GM12801 (cell line): ENCODE measurements around the gene MB21D2.

Experiments used
- CTCF ChIP-seq: IDR thresholded peaks from one replicate; pipeline ENCODE4 v1.5.1; 2011; ENCODE audit warnings: control low read depth; ENCODE audit not compliant: insufficient read length; ENCODE audit errors: extremely low read depth

Gene MB21D2

GRCh38 chr3:192855434-192855833 lies 62.2 kb downstream of the MB21D2 start:
- TF ChIP-seq CTCF = no peak

GRCh38 chr3:192851821-192852372 lies 65.8 kb downstream of the MB21D2 start:
- TF ChIP-seq CTCF = no peak

GRCh38 chr3:192850451-192850981 lies 67.1 kb downstream of the MB21D2 start:
- no peak for TF ChIP-seq CTCF

GRCh38 chr3:192848371-192849233 lies 69.1 kb downstream of the MB21D2 start:
- no peak for TF ChIP-seq CTCF

GRCh38 chr3:192847941-192848340 lies 69.7 kb downstream of the MB21D2 start:
- no peak for TF ChIP-seq CTCF

- TF ChIP-seq CTCF = no peak
Observed at GRCh38 chr3:192845526-192845855, 72.2 kb downstream of the MB21D2 start.

GRCh38 chr3:192844836-192845525 lies 72.7 kb downstream of the MB21D2 start:
- no peak for TF ChIP-seq CTCF
